GM18907 (cell line): ENCODE measurements around the gene TBC1D22A.
"Not testable (repeated sequence)": the region's sequence is repeated elsewhere in the genome, so short reads cannot be mapped to it uniquely, and the experiment has no call there.

Experiments
- ATAC-seq: cut with Tn5 transposase; IDR thresholded peaks from one replicate; pipeline ENCODE4 v1.9.1; 2021; ENCODE audit warnings: mild to moderate bottlenecking, moderate library complexity; ENCODE audit not compliant: unreplicated experiment

The TBC1D22A gene

GRCh38 chr22:47111626-47112581, 349.5 kb downstream of the TBC1D22A start:
- no peak for ATAC-seq

- ATAC-seq: no peak
Observed at GRCh38 chr22:47112582-47112965, 350.1 kb downstream of the TBC1D22A start.

- no peak for ATAC-seq
Observed at GRCh38 chr22:47112994-47113852, 350.8 kb downstream of the TBC1D22A start.

GRCh38 chr22:47113853-47114415, 351.5 kb downstream of the TBC1D22A start:
- ATAC-seq: no peak

- ATAC-seq: no peak
Observed at GRCh38 chr22:47114813-47115517, 352.5 kb downstream of the TBC1D22A start.

- no peak for ATAC-seq
Observed at GRCh38 chr22:47115518-47115890, 353.1 kb downstream of the TBC1D22A start.

GRCh38 chr22:47115921-47116320, 353.5 kb downstream of the TBC1D22A start:
- no peak for ATAC-seq

GRCh38 chr22:47116426-47117341, 354.2 kb downstream of the TBC1D22A start:
- no peak for ATAC-seq

- not testable (repeated sequence) for ATAC-seq
Observed at GRCh38 chr22:47117442-47117841, 355.0 kb downstream of the TBC1D22A start.

- ATAC-seq: no peak
Observed at GRCh38 chr22:47119181-47119580, 356.7 kb downstream of the TBC1D22A start.

- ATAC-seq: no peak
Observed at GRCh38 chr22:47120399-47120798, 357.9 kb downstream of the TBC1D22A start.

- no peak for ATAC-seq
Observed at GRCh38 chr22:47121791-47122190, 359.3 kb downstream of the TBC1D22A start.

GRCh38 chr22:47122441-47123000, 360.1 kb downstream of the TBC1D22A start:
- no peak for ATAC-seq

GRCh38 chr22:47123006-47123826, 360.8 kb downstream of the TBC1D22A start:
- ATAC-seq: no peak

- no peak for ATAC-seq
Observed at GRCh38 chr22:47123827-47124442, 361.5 kb downstream of the TBC1D22A start.

GRCh38 chr22:47124451-47124881, 362.0 kb downstream of the TBC1D22A start:
- ATAC-seq: no peak

- ATAC-seq: no peak
Observed at GRCh38 chr22:47124961-47125360, 362.5 kb downstream of the TBC1D22A start.

- no peak for ATAC-seq
Observed at GRCh38 chr22:47125603-47126002, 363.2 kb downstream of the TBC1D22A start.
